Mesendoderm (in vitro differentiated cells): Measurements from ENCODE around the gene STAT6.

Experiments used
- DNase-seq: peaks from one replicate; pipeline ENCODE4 v3.0.0; 2013
- H2AK5ac ChIP-seq: 2 replicates; pipeline ENCODE4 v1.6.1; 2013; ENCODE audit warnings: low read length, inconsistent platforms
- H2BK120ac ChIP-seq: 2 replicates; pipeline ENCODE4 v1.6.1; 2013; ENCODE audit warnings: low read depth, mild to moderate bottlenecking, low read length, moderate library complexity, mixed read lengths
- H2BK15ac ChIP-seq: replicated peaks from 2 replicates; pipeline ENCODE4 v1.6.1; 2013; ENCODE audit warnings: low read depth, mild to moderate bottlenecking, moderate library complexity
- H2BK5ac ChIP-seq: 2 replicates; pipeline ENCODE4 v1.6.1; 2013; ENCODE audit warnings: low read length, inconsistent platforms
- H3K18ac ChIP-seq: 2 replicates; pipeline ENCODE4 v1.6.1; 2013; ENCODE audit warnings: mild to moderate bottlenecking, low read length, mixed read lengths
- H3K23ac ChIP-seq: one replicate; pipeline ENCODE4 v1.6.1; 2013; ENCODE audit warnings: low read length
- H3K27ac ChIP-seq: 2 replicates; pipeline ENCODE4 v1.5.1; 2013; ENCODE audit warnings: low read depth, mild to moderate bottlenecking, inconsistent platforms, low read length, moderate library complexity
- H3K27me3 ChIP-seq: 2 replicates; pipeline ENCODE4 v1.6.1; 2013; ENCODE audit warnings: low read length, control low read depth, mild to moderate bottlenecking, inconsistent platforms; ENCODE audit not compliant: insufficient read depth, poor library complexity
- H3K36me3 ChIP-seq: 2 replicates; pipeline ENCODE4 v1.6.1; 2013; ENCODE audit warnings: low read length, inconsistent platforms; ENCODE audit not compliant: control insufficient read depth, insufficient read depth
- H3K4ac ChIP-seq: one replicate; pipeline ENCODE4 v1.6.1; 2013; ENCODE audit warnings: low read depth, mild to moderate bottlenecking, low read length, moderate library complexity
- H3K4me1 ChIP-seq: 2 replicates; pipeline ENCODE4 v1.6.1; 2013; ENCODE audit warnings: low read depth, low read length, inconsistent platforms; ENCODE audit not compliant: control insufficient read depth
- H3K4me2 ChIP-seq: 2 replicates; pipeline ENCODE4 v1.6.1; 2013; ENCODE audit warnings: low read length
- H3K4me3 ChIP-seq: 2 replicates; pipeline ENCODE4 v1.5.1; 2013; ENCODE audit warnings: mild to moderate bottlenecking, low read length
- H3K56ac ChIP-seq: one replicate; pipeline ENCODE4 v1.6.1; 2013; ENCODE audit warnings: low read length
- H3K79me1 ChIP-seq: 2 replicates; pipeline ENCODE4 v1.6.1; 2013; ENCODE audit warnings: low read length, inconsistent platforms
- H3K79me2 ChIP-seq: 2 replicates; pipeline ENCODE4 v1.6.1; 2013; ENCODE audit warnings: mild to moderate bottlenecking, low read length; ENCODE audit not compliant: control insufficient read depth, insufficient read depth
- H3K9ac ChIP-seq: 2 replicates; pipeline ENCODE4 v1.6.1; 2013; ENCODE audit warnings: low read length, inconsistent platforms
- H4K5ac ChIP-seq: one replicate; pipeline ENCODE4 v1.6.1; 2013; ENCODE audit warnings: low read length
- H4K8ac ChIP-seq: one replicate; pipeline ENCODE4 v1.6.1; 2013; ENCODE audit warnings: low read depth, mild to moderate bottlenecking, control low read depth, low read length, moderate library complexity
- WGBS: extraction: QIAGEN DNeasy Blood & Tissue Kit; methylation state at CpG from one replicate; pipeline ENCODE4 v1.1.7; 2013; ENCODE audit warnings: low lambda C conversion rate, missing lambda C conversion rate; ENCODE audit not compliant: insufficient coverage; ENCODE audit errors: extremely low coverage; 5-methylcytosine and 5-hydroxymethylcytosine counted together

The STAT6 gene

GRCh38 chr12:57119294-57120085 lies 8.3 kb upstream of the STAT6 start:
- H3K4me2 ChIP-seq = no peak overlapping the region
- no peak overlapping the region for H3K9ac ChIP-seq
- no peaks in the 10 kb centered on the region for H3K36me3 ChIP-seq
- no peak overlapping the region for H2AK5ac ChIP-seq
- no peaks in the 10 kb centered on the region for H3K79me1 ChIP-seq
- no peak overlapping the region for H4K5ac ChIP-seq
- H3K27ac ChIP-seq = no peak overlapping the region
- no peaks in the 10 kb centered on the region for H3K79me2 ChIP-seq
- H2BK120ac ChIP-seq = no peak overlapping the region
- no peak overlapping the region for H3K4ac ChIP-seq
- no peak overlapping the region for H3K56ac ChIP-seq
- no peak overlapping the region for H3K18ac ChIP-seq
- no peak for DNase-seq
- H3K4me1 ChIP-seq = no peaks in the 10 kb centered on the region
- H2BK15ac ChIP-seq = no peak overlapping the region
- no peak overlapping the region for H2BK5ac ChIP-seq
- H3K27me3 ChIP-seq = no peaks in the 10 kb centered on the region
- no peak overlapping the region for H3K23ac ChIP-seq
- H3K4me3 ChIP-seq = no peak overlapping the region
- no peak overlapping the region for H4K8ac ChIP-seq
- no CpG with 5 or more reads among the region's 5 CpGs for WGBS

- H3K36me3 ChIP-seq = no peaks in the 10 kb centered on the region
- no peak overlapping the region for H2BK120ac ChIP-seq
- H3K4me1 ChIP-seq = no peaks in the 10 kb centered on the region
- H3K4me3 ChIP-seq = no peak overlapping the region
- H3K79me1 ChIP-seq = no peaks in the 10 kb centered on the region
- no peak overlapping the region for H3K18ac ChIP-seq
- no peak overlapping the region for H3K23ac ChIP-seq
- H3K56ac ChIP-seq = no peak overlapping the region
- no peak for DNase-seq
- no peak overlapping the region for H4K8ac ChIP-seq
- H3K4me2 ChIP-seq = no peak overlapping the region
- no peak overlapping the region for H3K27ac ChIP-seq
- no peak overlapping the region for H2BK15ac ChIP-seq
- H2AK5ac ChIP-seq = no peak overlapping the region
- no CpG with 5 or more reads among the region's 1 CpG for WGBS
- H3K4ac ChIP-seq = no peak overlapping the region
- H4K5ac ChIP-seq = no peak overlapping the region
- no peak overlapping the region for H2BK5ac ChIP-seq
- H3K27me3 ChIP-seq = no peaks in the 10 kb centered on the region
- H3K79me2 ChIP-seq = no peaks in the 10 kb centered on the region
- H3K9ac ChIP-seq = no peak overlapping the region
Measured at GRCh38 chr12:57118711-57119271, 7.6 kb upstream of the STAT6 start.

GRCh38 chr12:57116580-57117281 lies 5.6 kb upstream of the STAT6 start:
- no peaks in the 10 kb centered on the region for H3K4me1 ChIP-seq
- H2BK120ac ChIP-seq = no peak overlapping the region
- H3K56ac ChIP-seq = no peak overlapping the region
- no peak overlapping the region for H3K4me3 ChIP-seq
- DNase-seq = no peak
- H3K23ac ChIP-seq = no peak overlapping the region
- H3K4ac ChIP-seq = no peak overlapping the region
- no peak overlapping the region for H2BK5ac ChIP-seq
- H3K27ac ChIP-seq = no peak overlapping the region
- no peak overlapping the region for H3K9ac ChIP-seq
- H4K8ac ChIP-seq = no peak overlapping the region
- H3K18ac ChIP-seq = no peak overlapping the region
- no peaks in the 10 kb centered on the region for H3K79me2 ChIP-seq
- WGBS = no CpG with 5 or more reads among the region's 5 CpGs
- no peaks in the 10 kb centered on the region for H3K36me3 ChIP-seq
- H2BK15ac ChIP-seq = no peak overlapping the region
- no peak overlapping the region for H4K5ac ChIP-seq
- H3K79me1 ChIP-seq = no peaks in the 10 kb centered on the region
- no peak overlapping the region for H3K4me2 ChIP-seq
- no peak overlapping the region for H2AK5ac ChIP-seq
- H3K27me3 ChIP-seq = no peaks in the 10 kb centered on the region

- Histone ChIP-seq H2BK120ac (no peak overlapping the region), H3K9ac (no peak overlapping the region), H2BK5ac (no peak overlapping the region), H3K4me1 (peaks cover 5% of the 10 kb centered on the region), H4K5ac (no peak overlapping the region), H3K79me1 (peaks cover 3% of the 10 kb centered on the region), H4K8ac (no peak overlapping the region), H3K27me3 (no peaks in the 10 kb centered on the region), H3K27ac (no peak overlapping the region), H3K79me2 (no peaks in the 10 kb centered on the region), H3K56ac (peak overlapping the region; percentile 46), H2BK15ac (no peak overlapping the region), H3K4ac (no peak overlapping the region), H3K23ac (no peak overlapping the region), H3K18ac (no peak overlapping the region), H3K4me2 (no peak overlapping the region), H3K36me3 (no peaks in the 10 kb centered on the region), H3K4me3 (no peak overlapping the region), H2AK5ac (no peak overlapping the region)
- no peak for DNase-seq
- WGBS = no CpG with 5 or more reads among the region's 9 CpGs
Measured at GRCh38 chr12:57112492-57113294, 1.5 kb upstream of the STAT6 start.

DNA sequence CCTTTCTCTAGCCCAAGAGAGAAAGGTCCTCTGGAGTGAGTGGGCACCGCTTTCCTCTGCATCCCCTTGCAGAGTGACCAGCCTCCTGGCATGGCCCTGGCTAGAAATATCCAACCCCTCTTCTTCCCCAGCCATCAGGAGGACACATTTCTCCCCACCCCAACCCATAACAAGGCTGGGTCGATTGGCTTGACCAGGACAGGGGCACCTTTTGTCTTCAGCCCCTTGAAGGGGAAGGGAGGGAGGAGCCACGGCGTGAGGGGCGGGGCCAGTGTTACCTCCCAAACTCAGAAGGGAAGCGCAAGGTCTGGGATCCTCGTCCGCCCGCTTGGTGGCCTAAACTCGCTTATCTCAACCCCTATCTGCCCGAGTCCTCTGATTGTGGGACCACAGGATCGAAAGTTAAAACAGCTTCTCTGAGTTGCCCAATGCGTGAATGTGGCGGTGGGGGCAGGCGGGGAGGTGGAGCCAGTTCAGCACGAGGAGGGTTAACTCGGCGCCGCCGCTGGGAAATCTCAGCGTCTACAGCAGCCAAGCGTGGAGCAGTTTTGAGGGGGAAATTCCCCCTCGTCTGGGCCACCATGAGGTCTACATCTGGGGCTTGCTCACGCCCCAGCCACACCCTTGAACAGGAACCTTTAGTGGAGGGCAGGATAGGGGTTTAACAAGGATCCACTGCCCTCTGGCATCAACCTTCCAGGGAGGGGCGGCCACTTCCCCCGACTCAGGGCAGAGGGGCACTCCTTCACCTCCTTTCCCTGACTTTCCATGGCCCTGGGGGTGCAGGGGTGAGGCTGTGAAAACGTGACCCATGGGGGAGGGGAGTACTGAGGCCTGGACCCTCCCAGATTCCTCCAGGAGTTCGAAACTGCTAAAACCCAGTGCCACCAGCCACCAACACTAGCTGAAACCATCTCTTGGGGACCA lies 795 bp downstream of the STAT6 start:
- Histone ChIP-seq H3K4ac (peak overlapping the region; percentile 87), H3K4me3 (peak overlapping the region; percentile 45), H2BK15ac (no peak overlapping the region), H3K79me1 (peaks cover 3% of the 10 kb centered on the region), H2AK5ac (peak overlapping the region; percentile 15), H3K27ac (peak overlapping the region; percentile 75), H3K4me1 (peaks cover 5% of the 10 kb centered on the region), H2BK120ac (no peak overlapping the region), H4K8ac (no peak overlapping the region), H2BK5ac (peak overlapping the region; percentile 64), H3K4me2 (peak overlapping the region; percentile 84), H3K79me2 (no peaks in the 10 kb centered on the region), H3K23ac (peak overlapping the region; percentile 84), H3K9ac (peak overlapping the region; percentile 88), H3K36me3 (no peaks in the 10 kb centered on the region), H3K27me3 (no peaks in the 10 kb centered on the region), H3K18ac (peak overlapping the region; percentile 34), H3K56ac (peak overlapping the region; percentile 97), H4K5ac (no peak overlapping the region)
- no CpG with 5 or more reads among the region's 28 CpGs for WGBS
- DNase-seq = peak; percentile 95
